Measurements from ENCODE around the gene SPESP1. TPM values are rescaled to one million over a fixed set of nuclear protein-coding genes. Genes with fewer than 3 reads are reported as not detected.
A peak's percentile ranks its signal among the peaks of the same experiment; 100 is the strongest.

The SPESP1 gene
- total and polyA plus RNA-seq, 9 of the 15 experiments (the other 6 are each of a cell fraction or from before 2014, with no cell fraction given): not detected

- TF ChIP-seq ZFP36 (IDR thresholded peaks at IDR 0.05; ENCODE audit: low read depth, low read length, partially characterized antibody): peak; percentile 48
- TF ChIP-seq IRF1 (CRISPR knock-in tag; IDR thresholded peaks at IDR 0.05; ENCODE audit: borderline replicate concordance): no peak
- no peak for TF ChIP-seq ARID3B (CRISPR knock-in tag; IDR thresholded peaks at IDR 0.05; ENCODE audit: borderline replicate concordance)
- peak in 1 of 2 experiments; percentile 96; a peak in 2 of 4 replicates for TF ChIP-seq ZMIZ1 (IDR thresholded peaks at IDR 0.05; ENCODE audit: low read depth in 2 of 2, low read length in 2 of 2)
- TF ChIP-seq NEUROD1 (IDR thresholded peaks at IDR 0.05; ENCODE audit: borderline replicate concordance, low read depth, low read length, partially characterized antibody): peak; percentile 56
- no peak for TF ChIP-seq KDM2B (CRISPR knock-in tag; IDR thresholded peaks at IDR 0.05)
- TF ChIP-seq HOXB6 (CRISPR knock-in tag; IDR thresholded peaks at IDR 0.05; ENCODE audit: borderline replicate concordance): no peak
- peak in 1 of 2 experiments; percentile 81; a peak in 2 of 3 replicates for TF ChIP-seq CBX3 (IDR thresholded peaks at IDR 0.05; ENCODE audit: borderline replicate concordance in 1 of 2, low read length in 2 of 2)
- TF ChIP-seq FOXO4 (CRISPR knock-in tag; IDR thresholded peaks at IDR 0.05): no peak
- peak; percentile 78 for TF ChIP-seq SMAD1 (IDR thresholded peaks at IDR 0.05; ENCODE audit: low read depth, low read length, partially characterized antibody)
- peak; percentile 79 for TF ChIP-seq MAX (CRISPR knock-in tag; IDR thresholded peaks at IDR 0.05)
- TF ChIP-seq ADNP (tag; IDR thresholded peaks at IDR 0.05): peak; percentile 38; the same call in 1 of the 2 replicates
- TF ChIP-seq POLR2A (conservative IDR thresholded peaks at IDR 0.05): no peak
- no peak for TF ChIP-seq SREBF2 (CRISPR knock-in tag; IDR thresholded peaks at IDR 0.05)
- TF ChIP-seq ZSCAN32 (CRISPR knock-in tag; IDR thresholded peaks at IDR 0.05): no peak
- peak; percentile 42; the same call in 1 of the 2 replicates for TF ChIP-seq EZH2 (IDR thresholded peaks at IDR 0.05; ENCODE audit: borderline replicate concordance, low read depth, low read length)
- no peak for TF ChIP-seq DNMT1 (IDR thresholded peaks at IDR 0.05)
- TF ChIP-seq NCOA6 (IDR thresholded peaks at IDR 0.05): no peak
Measured at GRCh38 chr15:68991723-68992122, 61.4 kb downstream of the SPESP1 start (continued).

All from K562 (cell line).